Aortic smooth muscle cell (primary cell): Measurements from ENCODE around the gene MAGEA9B. TPM values are rescaled to one million over a fixed set of nuclear protein-coding genes. Genes with fewer than 3 reads are reported as not detected.

Source experiments
- total RNA-seq: library from RNA; depleted of rRNA; stranded (reverse); fragments of >200 nt; gene quantifications from 2 replicates; pipeline ENCODE4 v1.2.3, GENCODE V29; 2014

The MAGEA9B gene, protein sequence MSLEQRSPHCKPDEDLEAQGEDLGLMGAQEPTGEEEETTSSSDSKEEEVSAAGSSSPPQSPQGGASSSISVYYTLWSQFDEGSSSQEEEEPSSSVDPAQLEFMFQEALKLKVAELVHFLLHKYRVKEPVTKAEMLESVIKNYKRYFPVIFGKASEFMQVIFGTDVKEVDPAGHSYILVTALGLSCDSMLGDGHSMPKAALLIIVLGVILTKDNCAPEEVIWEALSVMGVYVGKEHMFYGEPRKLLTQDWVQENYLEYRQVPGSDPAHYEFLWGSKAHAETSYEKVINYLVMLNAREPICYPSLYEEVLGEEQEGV
- total RNA-seq, result 0.06 TPM in 1 of 2 replicates, not detected in the other

DNA sequence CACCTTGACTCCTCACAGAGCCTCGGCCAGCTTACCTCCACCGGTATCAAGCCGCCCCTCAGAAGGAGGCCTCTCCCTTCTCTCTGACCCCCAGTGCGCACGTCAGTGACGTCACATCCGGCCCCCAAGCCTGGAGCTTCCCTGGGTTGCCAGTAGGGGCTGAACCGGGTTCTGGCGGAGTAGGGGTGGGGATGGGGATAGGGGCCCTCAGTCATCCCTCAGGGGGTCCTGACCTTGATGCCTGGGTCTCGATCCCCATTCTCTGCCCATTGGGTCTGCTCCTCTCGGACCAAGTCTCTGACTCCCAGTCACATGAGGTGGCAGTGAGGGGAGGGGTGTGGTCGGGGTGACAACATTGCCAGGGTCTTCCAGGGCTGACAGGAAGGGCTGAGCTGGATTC is at the start of gene MAGEA9B:
MAGEA9B (minus strand) TSS at position 101 of the 400 bp plus-strand sequence. CDS start 4,280 bp downstream, outside the sequence.

DNA sequence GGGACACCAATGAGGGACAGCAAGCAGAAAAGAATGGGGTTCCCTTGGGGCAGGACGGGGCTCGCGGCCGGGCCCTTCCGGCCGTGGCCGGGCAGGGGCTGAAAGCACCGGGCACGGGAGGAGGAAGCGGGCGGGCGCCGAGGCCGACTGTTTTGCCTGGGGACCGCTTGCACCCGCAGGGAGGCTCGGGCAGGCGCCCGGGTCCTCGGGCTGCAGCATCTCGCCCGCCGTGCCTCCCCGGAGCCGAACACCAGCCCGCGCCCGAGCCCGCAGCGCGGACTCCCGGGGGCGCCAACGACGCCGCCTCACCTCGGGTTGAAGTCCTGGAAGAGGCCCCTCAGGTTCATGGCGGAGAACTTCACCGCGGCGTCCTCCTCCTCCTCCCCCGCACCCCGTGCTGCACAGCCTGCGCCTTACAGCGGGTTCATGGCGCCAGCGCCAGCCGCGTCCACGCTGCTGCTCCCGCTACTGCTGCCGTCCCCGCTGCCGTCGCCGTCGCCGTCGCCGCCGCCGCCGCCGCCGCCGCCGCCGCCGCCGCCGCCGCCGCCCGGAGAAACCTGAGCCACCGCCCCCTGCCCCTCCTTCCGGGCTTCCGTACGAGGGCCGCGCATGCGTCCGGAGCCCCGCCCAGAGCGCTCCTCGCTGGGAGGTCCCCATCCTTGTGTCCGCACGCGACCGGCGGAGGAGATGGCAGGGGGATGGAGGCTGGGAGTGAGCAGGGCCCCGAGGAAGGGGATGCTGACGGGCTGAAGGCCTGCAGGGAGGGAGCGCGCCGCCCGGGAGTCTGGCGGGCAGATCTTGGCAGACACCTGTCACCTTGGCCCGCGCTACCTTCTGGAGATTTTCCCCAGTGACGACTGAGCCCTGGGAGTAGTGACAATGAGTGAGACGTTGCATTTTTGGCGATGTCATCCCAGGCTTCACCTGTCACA is 44.2 kb upstream of the MAGEA9B start, which contains the start of gene TMEM185A:
TMEM185A (minus strand) TSS at position 559 of the 932 bp plus-strand sequence; CDS start at position 347, 212 bp downstream.

DNA sequence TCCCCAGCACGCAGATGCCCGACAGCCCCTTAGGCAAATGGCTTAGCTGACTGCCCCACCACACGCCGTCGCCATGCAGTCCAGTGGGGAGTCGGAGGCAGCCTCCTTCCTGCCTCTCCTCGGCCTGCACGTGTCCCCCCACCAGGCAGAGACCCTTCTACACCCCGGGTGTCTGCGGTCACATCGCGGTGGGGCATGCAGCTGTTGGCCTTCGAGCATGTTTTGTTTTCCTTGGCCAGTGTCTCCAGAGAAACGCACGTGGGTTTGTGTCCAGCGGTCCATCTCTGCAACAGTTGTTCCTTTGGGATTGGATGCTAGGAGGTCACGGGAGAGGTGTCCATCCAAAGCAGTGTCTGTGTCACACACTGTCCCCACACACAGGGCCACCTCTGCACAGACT is 8.0 kb upstream of the MAGEA9B start, which contains the start of gene HSFX2:
HSFX2 (minus strand) TSS at position 101 of the 400 bp plus-strand sequence. CDS start 614 bp downstream, outside the sequence.

DNA sequence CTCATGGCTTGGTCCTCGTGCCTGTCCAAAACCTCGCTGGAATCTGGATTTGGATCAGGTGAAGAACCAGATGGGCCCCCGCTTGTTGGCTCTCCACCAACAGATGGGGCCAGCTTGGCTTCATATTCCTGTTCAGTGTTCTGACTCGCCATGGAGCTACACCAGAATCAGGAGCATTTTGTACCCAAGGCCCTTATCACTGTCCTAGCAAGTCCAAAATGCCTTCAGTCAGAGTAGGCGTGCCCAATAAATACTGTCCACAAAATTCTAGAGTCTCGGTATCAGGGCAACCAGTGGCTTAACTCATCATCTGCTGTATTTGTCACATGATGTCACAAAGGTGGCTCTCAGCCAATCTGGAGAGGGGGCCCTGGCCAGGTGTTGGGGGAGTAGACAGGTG is 37.6 kb downstream of the MAGEA9B start, which contains the start of gene HSFX3:
HSFX3 (minus strand) TSS at position 224 of the 400 bp plus-strand sequence; CDS start at position 152, 72 bp downstream.

GRCh38 chrX:149540621-149541520 is 46.4 kb downstream of the MAGEA9B start, which contains the start of gene EOLA1:
Gene EOLA1 (plus strand): TSS chrX:149541012. CDS start chrX:149545631, 4,619 bp downstream.

Other genes starting within 250 kb of the MAGEA9B start
- gene IDS, start 82.2 kb downstream of the MAGEA9B start, total RNA-seq, result 55.0 and 60.6 TPM in 2 replicates
- gene EOLA1, start 46.4 kb downstream of the MAGEA9B start, total RNA-seq, result 14.4 and 14.7 TPM in 2 replicates
- not detected in 2 replicates for gene HSFX3, start 37.5 kb downstream of the MAGEA9B start, total RNA-seq
- gene HSFX2, start 7.9 kb upstream of the MAGEA9B start, total RNA-seq, result not detected in 2 replicates
- gene TMEM185A, start 44.3 kb upstream of the MAGEA9B start, total RNA-seq, result 18.5 and 22.9 TPM in 2 replicates
- gene MAGEA11, start 124.6 kb upstream of the MAGEA9B start, total RNA-seq, result not detected in 2 replicates
- gene HSFX1, start 186.6 kb upstream of the MAGEA9B start, total RNA-seq, result 0.66 and 0.75 TPM in 2 replicates
- gene MAGEA9, start 194.5 kb upstream of the MAGEA9B start, total RNA-seq, result not detected in 2 replicates